ENCODE measurements around the gene GPR17. TPM values are rescaled to one million over a fixed set of nuclear protein-coding genes. Genes with fewer than 3 reads are reported as not detected.

The GPR17 gene
- total RNA-seq, 1 experiment from 2014 or later, result not detected

GRCh38 chr2:127626917-127627739 is 18.8 kb upstream of the GPR17 start:
- no peak overlapping the region for H3K27ac ChIP-seq (ENCODE audit: low read length)
- ChIA-PET POLR2A (no interaction called here), CTCF (no interaction called here)
- no peaks in the 10 kb centered on the region for H3K9me3 ChIP-seq (ENCODE audit: control insufficient read depth, insufficient read depth, low read depth, low read length)
- H3K27me3 ChIP-seq (ENCODE audit: control insufficient read depth, insufficient read depth, low read length), result no peaks in the 10 kb centered on the region
- no peaks in the 10 kb centered on the region; the same call in 1 of the 2 replicates for H3K4me1 ChIP-seq (ENCODE audit: control insufficient read depth, insufficient read depth, low read length)
- in situ Hi-C loops (cut with HindIII; ENCODE audit: low pct_unique_long_range_greater_than_20kb, low sequenced_read_pairs) (no loop called here), intact Hi-C loops (cut with micrococcal nuclease; ENCODE audit: unreplicated experiment) (no loop called here)
- BruUV-seq (replicated peaks), result no TSS peak
- TF ChIP-seq REST (IDR thresholded peaks at IDR 0.05; ENCODE audit: insufficient read depth in 1 of 2, low read depth in 2 of 2, low read length in 1 of 2) (no peak), POLR2AphosphoS5 (IDR thresholded peaks at IDR 0.05; ENCODE audit: low read depth, low read length) (no peak), TCF7L2 (IDR thresholded peaks at IDR 0.05; ENCODE audit: low read depth, low read length) (no peak)
- H3K36me3 ChIP-seq (ENCODE audit: control insufficient read depth, insufficient read depth, low read length), result no peaks in the 10 kb centered on the region
- DNase-seq (ENCODE audit: low read depth, low spot score) (no peak), ATAC-seq (no peak)
- H3K4me3 ChIP-seq (ENCODE audit: low read depth in 2 of 2, low read length in 2 of 2), result no peak overlapping the region

GRCh38 chr2:127627740-127628571 is 18.0 kb upstream of the GPR17 start:
- Histone ChIP-seq H3K9me3 (ENCODE audit: control insufficient read depth, insufficient read depth, low read depth, low read length) (no peaks in the 10 kb centered on the region), H3K36me3 (ENCODE audit: control insufficient read depth, insufficient read depth, low read length) (no peaks in the 10 kb centered on the region), H3K4me3 (ENCODE audit: low read depth in 2 of 2, low read length in 2 of 2) (no peak overlapping the region), H3K4me1 (ENCODE audit: control insufficient read depth, insufficient read depth, low read length) (no peaks in the 10 kb centered on the region; the same call in 1 of the 2 replicates), H3K27ac (ENCODE audit: low read length) (no peak overlapping the region), H3K27me3 (ENCODE audit: control insufficient read depth, insufficient read depth, low read length) (no peaks in the 10 kb centered on the region)
- TF ChIP-seq CTCF (IDR thresholded peaks at IDR 0.05) (no peak), POLR2AphosphoS5 (IDR thresholded peaks at IDR 0.05; ENCODE audit: low read depth, low read length) (no peak), TCF7L2 (IDR thresholded peaks at IDR 0.05; ENCODE audit: low read depth, low read length) (no peak), REST (IDR thresholded peaks at IDR 0.05; ENCODE audit: insufficient read depth in 1 of 2, low read depth in 2 of 2, low read length in 1 of 2) (no peak), SIN3A (IDR thresholded peaks at IDR 0.05; ENCODE audit: borderline replicate concordance, insufficient read depth, low read depth, low read length) (no peak)
- no peak for ATAC-seq
- DNase-seq (ENCODE audit: low read depth, low spot score), result no peak
- POLR2A ChIA-PET, result no interaction called here
- intact Hi-C loops (cut with micrococcal nuclease; ENCODE audit: unreplicated experiment) (no loop called here), in situ Hi-C loops (cut with HindIII; ENCODE audit: low pct_unique_long_range_greater_than_20kb, low sequenced_read_pairs) (no loop called here)
- no TSS peak for BruUV-seq (replicated peaks)
- CTCF ChIA-PET, result no interaction called here
